Measurements from ENCODE around the gene JARID2. TPM values are rescaled to one million over a fixed set of nuclear protein-coding genes. Genes with fewer than 3 reads are reported as not detected.

The JARID2 gene
- total and polyA plus RNA-seq, 10 of the 15 experiments (the other 5 are each of a cell fraction or from before 2014, with no cell fraction given) = 4.2 to 21.6 (median 11.7) TPM

DNA sequence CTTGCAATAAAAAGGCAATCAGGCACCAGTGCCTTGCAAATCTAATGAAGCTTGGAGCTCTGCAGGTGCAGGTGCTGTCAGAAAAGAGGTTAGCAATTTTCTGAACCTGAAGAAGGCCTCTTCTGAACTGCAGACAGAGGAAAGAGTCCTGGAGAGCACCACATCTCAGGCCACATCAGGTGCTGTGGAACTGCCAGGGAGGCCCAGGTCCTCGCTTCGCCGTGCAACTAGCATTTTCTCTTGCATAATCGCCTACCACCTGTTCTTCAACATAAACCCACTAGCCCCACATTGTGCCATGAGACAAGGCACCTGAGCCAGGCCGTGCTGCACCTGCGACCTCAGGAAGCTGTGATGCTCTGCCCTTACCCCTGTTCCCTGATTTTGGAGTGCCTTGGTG is 229.4 kb downstream of the JARID2 start:
- ChIA-PET SMC1A (ENCODE audit: uncharacterized antibody, unreplicated experiment) (interaction anchor here (0.6 to 2.2 kb wide), 4 partner anchors 12 to 1619 kb away, joined by 3 to 7 read pairs (median 4); no protein-coding TSS in a partner anchor), CTCF (interaction anchor here (0.9 to 4.1 kb wide), 4 partner anchors 10 to 18 kb away, joined by 4 to 13 read pairs (median 5); no protein-coding TSS in a partner anchor), RAD21 (ENCODE audit: unreplicated experiment) (interaction anchor here (0.6 kb wide), 1 partner anchor 249 kb away, joined by 3 read pairs; no protein-coding TSS in a partner anchor), POLR2A (no interaction called here)
- Histone ChIP-seq H3K36me3 (ENCODE audit: control insufficient read depth in 2 of 2, insufficient read depth in 2 of 2, low read length in 1 of 2) (peaks cover 17 to 22% of the 10 kb centered on the region in 2 experiments), H2AFZ (ENCODE audit: control insufficient read depth, low read depth, low read length) (no peak overlapping the region), H3K4me2 (ENCODE audit: control insufficient read depth, insufficient read depth) (no peak overlapping the region), H3K4me3 (no peak overlapping the region), H3K27ac (ENCODE audit: control insufficient read depth, insufficient read depth) (no peak overlapping the region), H3K9me3 (replicated peaks; ENCODE audit: control insufficient read depth, insufficient read depth, low read length) (no peaks in the 10 kb centered on the region), H3K4me1 (ENCODE audit: control insufficient read depth, insufficient read depth, low read length) (no peaks in the 10 kb centered on the region), H4K20me1 (ENCODE audit: control insufficient read depth, insufficient read depth) (no peaks in the 10 kb centered on the region), H3K9ac (ENCODE audit: control insufficient read depth, insufficient read depth, low read length) (no peak overlapping the region), H3K27me3 (replicated peaks in 1 of 2; ENCODE audit: control insufficient read depth in 2 of 2, insufficient read depth in 2 of 2, low read length in 1 of 2) (no peaks in the 10 kb centered on the region), H3K79me2 (ENCODE audit: control insufficient read depth, insufficient read depth, low read length) (peaks cover 9% of the 10 kb centered on the region)
- ATAC-seq (no peak), FAIRE-seq (no peak), DNase-seq (ENCODE audit: low read depth, low spot score) (no peak)
- no TSS peak for BruUV-seq (replicated peaks)
- intact Hi-C loops (cut with micrococcal nuclease; ENCODE audit: unreplicated experiment) (no loop called here), in situ Hi-C loops (cut with MboI) (loop anchor here (25.0 kb wide), 1 partner anchor 1263 kb away; no protein-coding TSS in a partner anchor)
- WGBS (ENCODE audit: insufficient coverage, insufficient replicate concordance, low lambda C conversion rate, missing lambda C conversion rate) = 75% methylated on average over 6 of the region's 6 CpGs
- no peak for TF ChIP-seq EP300 (IDR thresholded peaks at IDR 0.05; ENCODE audit: borderline replicate concordance in 1 of 2, control insufficient read depth in 1 of 2, low read depth in 2 of 2, low read length in 2 of 2)

DNA sequence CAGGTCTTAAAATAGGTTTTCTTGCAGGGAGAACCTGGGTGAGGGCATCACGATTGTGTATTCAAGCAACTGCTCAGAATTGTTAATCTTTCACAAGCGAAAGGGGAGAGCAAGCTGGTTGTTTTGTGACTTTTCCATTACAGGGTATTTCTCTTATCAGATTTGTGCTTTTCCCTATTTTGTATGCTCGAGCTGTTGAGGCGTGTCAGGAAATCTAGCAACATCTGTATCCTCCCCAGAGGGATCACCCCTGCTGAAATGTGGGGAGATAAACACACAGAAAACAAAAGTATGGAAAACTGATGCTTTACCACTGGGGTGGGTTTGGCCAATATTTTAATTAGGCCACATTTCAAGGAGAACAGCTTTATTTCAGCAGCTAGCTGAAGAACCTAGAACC is 230.0 kb downstream of the JARID2 start:
- DNase-seq (ENCODE audit: low read depth, low spot score) (no peak), FAIRE-seq (no peak), ATAC-seq (no peak)
- Histone ChIP-seq H3K27ac (ENCODE audit: control insufficient read depth, insufficient read depth) (no peak overlapping the region), H2AFZ (ENCODE audit: control insufficient read depth, low read depth, low read length) (no peak overlapping the region), H3K9me3 (replicated peaks; ENCODE audit: control insufficient read depth, insufficient read depth, low read length) (no peaks in the 10 kb centered on the region), H3K36me3 (ENCODE audit: control insufficient read depth in 2 of 2, insufficient read depth in 2 of 2, low read length in 1 of 2) (peaks cover 17 to 22% of the 10 kb centered on the region in 2 experiments), H3K4me1 (ENCODE audit: control insufficient read depth, insufficient read depth, low read length) (no peaks in the 10 kb centered on the region), H3K79me2 (ENCODE audit: control insufficient read depth, insufficient read depth, low read length) (peaks cover 9% of the 10 kb centered on the region), H4K20me1 (ENCODE audit: control insufficient read depth, insufficient read depth) (no peaks in the 10 kb centered on the region), H3K27me3 (replicated peaks in 1 of 2; ENCODE audit: control insufficient read depth in 2 of 2, insufficient read depth in 2 of 2, low read length in 1 of 2) (no peaks in the 10 kb centered on the region), H3K4me2 (ENCODE audit: control insufficient read depth, insufficient read depth) (no peak overlapping the region), H3K4me3 (no peak overlapping the region), H3K9ac (ENCODE audit: control insufficient read depth, insufficient read depth, low read length) (no peak overlapping the region)
- in situ Hi-C loops (cut with MboI) = loop anchor here (25.0 kb wide), 1 partner anchor 1264 kb away; no protein-coding TSS in a partner anchor
- CTCF ChIA-PET = interaction anchor here (0.9 to 4.1 kb wide), 4 partner anchors 11 to 19 kb away, joined by 4 to 13 read pairs (median 5); no protein-coding TSS in a partner anchor
- POLR2A ChIA-PET = interaction anchor here (1.2 kb wide), 1 partner anchor 32 kb away, joined by 3 read pairs; no protein-coding TSS in a partner anchor
- RAD21 ChIA-PET (ENCODE audit: unreplicated experiment) = no interaction called here
- intact Hi-C loops (cut with micrococcal nuclease; ENCODE audit: unreplicated experiment) = no loop called here
- no TSS peak for BruUV-seq (replicated peaks)
- SMC1A ChIA-PET (ENCODE audit: uncharacterized antibody, unreplicated experiment) = interaction anchor here (0.6 to 2.2 kb wide), 2 partner anchors 20 to 1620 kb away, joined by 3 to 4 read pairs; no protein-coding TSS in a partner anchor
- WGBS (ENCODE audit: insufficient coverage, insufficient replicate concordance, low lambda C conversion rate, missing lambda C conversion rate) = 86% methylated on average over 4 of the region's 4 CpGs
- TF ChIP-seq ZZZ3 (IDR thresholded peaks at IDR 0.05; ENCODE audit: control insufficient read depth, insufficient read length, low read depth) (no peak), CBX5 (IDR thresholded peaks at IDR 0.05; ENCODE audit: low read depth) (no peak), ZBTB40 (IDR thresholded peaks at IDR 0.05; ENCODE audit: borderline replicate concordance) (no peak), BHLHE40 (IDR thresholded peaks at IDR 0.05; ENCODE audit: borderline replicate concordance in 1 of 2, low read depth in 2 of 2, low read length in 1 of 2) (no peak), STAT1 (conservative IDR thresholded peaks at IDR 0.05) (no peak), MTA3 (IDR thresholded peaks at IDR 0.05; ENCODE audit: borderline replicate concordance, low read length) (no peak)
- TF ChIP-seq, protein P1, sequence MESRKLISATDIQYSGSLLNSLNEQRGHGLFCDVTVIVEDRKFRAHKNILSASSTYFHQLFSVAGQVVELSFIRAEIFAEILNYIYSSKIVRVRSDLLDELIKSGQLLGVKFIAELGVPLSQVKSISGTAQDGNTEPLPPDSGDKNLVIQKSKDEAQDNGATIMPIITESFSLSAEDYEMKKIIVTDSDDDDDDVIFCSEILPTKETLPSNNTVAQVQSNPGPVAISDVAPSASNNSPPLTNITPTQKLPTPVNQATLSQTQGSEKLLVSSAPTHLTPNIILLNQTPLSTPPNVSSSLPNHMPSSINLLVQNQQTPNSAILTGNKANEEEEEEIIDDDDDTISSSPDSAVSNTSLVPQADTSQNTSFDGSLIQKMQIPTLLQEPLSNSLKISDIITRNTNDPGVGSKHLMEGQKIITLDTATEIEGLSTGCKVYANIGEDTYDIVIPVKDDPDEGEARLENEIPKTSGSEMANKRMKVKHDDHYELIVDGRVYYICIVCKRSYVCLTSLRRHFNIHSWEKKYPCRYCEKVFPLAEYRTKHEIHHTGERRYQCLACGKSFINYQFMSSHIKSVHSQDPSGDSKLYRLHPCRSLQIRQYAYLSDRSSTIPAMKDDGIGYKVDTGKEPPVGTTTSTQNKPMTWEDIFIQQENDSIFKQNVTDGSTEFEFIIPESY (IDR thresholded peaks at IDR 0.05) = no peak
